Measurements from ENCODE around the gene NR2C1.

DNA sequence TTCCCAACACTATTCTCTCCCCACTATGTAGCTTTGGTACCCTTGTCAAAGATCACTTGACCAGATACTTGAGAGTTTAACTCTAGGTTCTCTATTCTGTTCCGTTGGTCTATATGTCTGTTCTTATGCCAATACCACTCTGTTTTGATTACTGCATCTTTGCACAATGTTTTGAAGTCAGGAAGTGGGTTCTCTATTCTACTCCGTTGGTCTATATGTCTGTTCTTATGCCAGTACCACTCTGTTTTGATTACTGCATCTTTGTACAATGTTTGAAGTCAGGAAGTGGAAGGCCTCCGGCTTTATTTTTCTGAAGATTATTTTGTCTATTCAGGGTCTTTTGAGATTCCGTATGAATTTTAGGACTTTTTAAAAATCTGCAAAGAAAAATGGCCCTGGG is 67.2 kb downstream of the NR2C1 start:
- no peak for TF ChIP-seq RCOR1 (conservative IDR thresholded peaks at IDR 0.05; ENCODE audit: low read depth, low read length)
- TF ChIP-seq ZBTB33 (IDR thresholded peaks at IDR 0.05) = no peak
- no peak for TF ChIP-seq MXI1 (IDR thresholded peaks at IDR 0.05; ENCODE audit: low read depth, low read length)
- TF ChIP-seq, protein P1, sequence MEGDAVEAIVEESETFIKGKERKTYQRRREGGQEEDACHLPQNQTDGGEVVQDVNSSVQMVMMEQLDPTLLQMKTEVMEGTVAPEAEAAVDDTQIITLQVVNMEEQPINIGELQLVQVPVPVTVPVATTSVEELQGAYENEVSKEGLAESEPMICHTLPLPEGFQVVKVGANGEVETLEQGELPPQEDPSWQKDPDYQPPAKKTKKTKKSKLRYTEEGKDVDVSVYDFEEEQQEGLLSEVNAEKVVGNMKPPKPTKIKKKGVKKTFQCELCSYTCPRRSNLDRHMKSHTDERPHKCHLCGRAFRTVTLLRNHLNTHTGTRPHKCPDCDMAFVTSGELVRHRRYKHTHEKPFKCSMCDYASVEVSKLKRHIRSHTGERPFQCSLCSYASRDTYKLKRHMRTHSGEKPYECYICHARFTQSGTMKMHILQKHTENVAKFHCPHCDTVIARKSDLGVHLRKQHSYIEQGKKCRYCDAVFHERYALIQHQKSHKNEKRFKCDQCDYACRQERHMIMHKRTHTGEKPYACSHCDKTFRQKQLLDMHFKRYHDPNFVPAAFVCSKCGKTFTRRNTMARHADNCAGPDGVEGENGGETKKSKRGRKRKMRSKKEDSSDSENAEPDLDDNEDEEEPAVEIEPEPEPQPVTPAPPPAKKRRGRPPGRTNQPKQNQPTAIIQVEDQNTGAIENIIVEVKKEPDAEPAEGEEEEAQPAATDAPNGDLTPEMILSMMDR (IDR thresholded peaks at IDR 0.05 in 2 of 3, conservative IDR thresholded peaks at IDR 0.05 in 1 of 3; ENCODE audit: control insufficient read depth in 2 of 3, extremely low read depth in 1 of 3, insufficient read depth in 1 of 3, low read depth in 3 of 3, low read length in 3 of 3) = no peak
- TF ChIP-seq SPI1 (IDR thresholded peaks at IDR 0.05; ENCODE audit: borderline replicate concordance, insufficient read depth, low read depth, low read length) = no peak
- no peak for TF ChIP-seq JUNB (IDR thresholded peaks at IDR 0.05)
- TF ChIP-seq, protein P2, sequence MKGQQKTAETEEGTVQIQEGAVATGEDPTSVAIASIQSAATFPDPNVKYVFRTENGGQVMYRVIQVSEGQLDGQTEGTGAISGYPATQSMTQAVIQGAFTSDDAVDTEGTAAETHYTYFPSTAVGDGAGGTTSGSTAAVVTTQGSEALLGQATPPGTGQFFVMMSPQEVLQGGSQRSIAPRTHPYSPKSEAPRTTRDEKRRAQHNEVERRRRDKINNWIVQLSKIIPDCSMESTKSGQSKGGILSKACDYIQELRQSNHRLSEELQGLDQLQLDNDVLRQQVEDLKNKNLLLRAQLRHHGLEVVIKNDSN (IDR thresholded peaks at IDR 0.05; ENCODE audit: borderline replicate concordance, extremely low read length, insufficient read depth, low read depth, low read length) = no peak
- no peak for TF ChIP-seq TCF12 (IDR thresholded peaks at IDR 0.05; ENCODE audit: low read depth, low read length)
- no peak for TF ChIP-seq POLR2AphosphoS5 (IDR thresholded peaks at IDR 0.05; ENCODE audit: low read length)
- no peak for TF ChIP-seq EP300 (IDR thresholded peaks at IDR 0.05; ENCODE audit: borderline replicate concordance in 1 of 2, control insufficient read depth in 1 of 2, low read depth in 2 of 2, low read length in 2 of 2)
- TF ChIP-seq, protein P3, sequence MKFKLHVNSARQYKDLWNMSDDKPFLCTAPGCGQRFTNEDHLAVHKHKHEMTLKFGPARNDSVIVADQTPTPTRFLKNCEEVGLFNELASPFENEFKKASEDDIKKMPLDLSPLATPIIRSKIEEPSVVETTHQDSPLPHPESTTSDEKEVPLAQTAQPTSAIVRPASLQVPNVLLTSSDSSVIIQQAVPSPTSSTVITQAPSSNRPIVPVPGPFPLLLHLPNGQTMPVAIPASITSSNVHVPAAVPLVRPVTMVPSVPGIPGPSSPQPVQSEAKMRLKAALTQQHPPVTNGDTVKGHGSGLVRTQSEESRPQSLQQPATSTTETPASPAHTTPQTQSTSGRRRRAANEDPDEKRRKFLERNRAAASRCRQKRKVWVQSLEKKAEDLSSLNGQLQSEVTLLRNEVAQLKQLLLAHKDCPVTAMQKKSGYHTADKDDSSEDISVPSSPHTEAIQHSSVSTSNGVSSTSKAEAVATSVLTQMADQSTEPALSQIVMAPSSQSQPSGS (IDR thresholded peaks at IDR 0.05; ENCODE audit: low read length) = no peak
- TF ChIP-seq POLR2A (IDR thresholded peaks at IDR 0.05; ENCODE audit: low read depth, low read length) = no peak
- TF ChIP-seq JUND (IDR thresholded peaks at IDR 0.05; ENCODE audit: low read depth, low read length) = no peak
- no peak for TF ChIP-seq MTA2 (IDR thresholded peaks at IDR 0.05; ENCODE audit: low read depth)

All from GM12878 (cell line).